Effector memory CD8-positive, alpha-beta T cell (primary cell): ENCODE measurements around the gene FGF16.
"Not testable (repeated sequence)": the region's sequence is repeated elsewhere in the genome, so short reads cannot be mapped to it uniquely, and the experiment has no call there.

Experiments used
- ATAC-seq: fragments of 150-1000 bp; cut with Tn5 transposase; replicated peaks from 2 replicates; pipeline ENCODE4 v1.10.0; 2021; ENCODE audit warnings: mild to moderate bottlenecking, moderate library complexity
- DNase-seq, 3 experiments: peaks; one replicate each; pipeline ENCODE4 v3.0.0; 2021
- H3K27ac Mint-ChIP-seq, 2 donors: one replicate each; pipeline ENCODE4 v1.8.0; 2022; ENCODE audit warnings: mild to moderate bottlenecking in 2 of 2, mixed read lengths in 2 of 2, moderate library complexity in 2 of 2
- H3K27me3 Mint-ChIP-seq, 2 donors: one replicate each; pipeline ENCODE4 v1.8.0; 2022; ENCODE audit warnings: mixed read lengths in 2 of 2
- H3K36me3 Mint-ChIP-seq: one replicate; pipeline ENCODE4 v1.8.0; 2022; ENCODE audit warnings: mild to moderate bottlenecking, moderate library complexity, mixed read lengths; ENCODE audit not compliant: insufficient read depth
- H3K4me1 Mint-ChIP-seq, 2 donors: one replicate each; pipeline ENCODE4 v1.8.0; 2022; ENCODE audit warnings: low read depth in 2 of 2, mixed read lengths in 2 of 2
- H3K4me3 Mint-ChIP-seq, 2 donors: one replicate each; pipeline ENCODE4 v1.8.0; 2022; ENCODE audit warnings: mild to moderate bottlenecking in 2 of 2, mixed read lengths in 2 of 2, moderate library complexity in 2 of 2
- H3K9me3 Mint-ChIP-seq, 2 donors: one replicate each; pipeline ENCODE4 v1.8.0; 2022; ENCODE audit warnings: mixed read lengths in 2 of 2

The FGF16 gene

DNA sequence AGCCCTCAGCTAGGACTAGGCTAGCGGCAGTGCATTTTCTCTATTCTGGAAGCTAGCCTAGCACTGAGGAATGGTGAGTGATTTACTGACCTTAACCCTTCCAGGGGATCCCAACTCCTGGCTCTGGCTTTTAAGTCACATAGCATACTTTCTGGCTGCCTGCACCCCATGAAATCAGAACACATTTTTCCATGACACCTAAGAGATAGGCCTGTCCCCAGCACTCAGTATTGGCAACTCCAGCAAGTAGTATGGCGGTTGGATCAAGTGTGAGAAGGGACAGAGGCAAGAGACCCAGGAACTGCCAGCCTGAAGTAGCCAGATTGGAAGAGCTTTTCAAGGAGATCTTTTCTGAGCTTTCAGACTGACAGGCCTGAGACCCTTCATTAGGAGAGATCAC lies 8.2 kb downstream of the FGF16 start:
- no peaks in the 10 kb centered on the region for H3K27me3 Mint-ChIP-seq
- no peaks in the 10 kb centered on the region for H3K9me3 Mint-ChIP-seq
- DNase-seq (no peak), ATAC-seq (no peak)
- H3K4me1 Mint-ChIP-seq = no peaks in the 10 kb centered on the region
- no peak overlapping the region for H3K4me3 Mint-ChIP-seq
- no peaks in the 10 kb centered on the region for H3K36me3 Mint-ChIP-seq
- H3K27ac Mint-ChIP-seq = no peak overlapping the region

DNA sequence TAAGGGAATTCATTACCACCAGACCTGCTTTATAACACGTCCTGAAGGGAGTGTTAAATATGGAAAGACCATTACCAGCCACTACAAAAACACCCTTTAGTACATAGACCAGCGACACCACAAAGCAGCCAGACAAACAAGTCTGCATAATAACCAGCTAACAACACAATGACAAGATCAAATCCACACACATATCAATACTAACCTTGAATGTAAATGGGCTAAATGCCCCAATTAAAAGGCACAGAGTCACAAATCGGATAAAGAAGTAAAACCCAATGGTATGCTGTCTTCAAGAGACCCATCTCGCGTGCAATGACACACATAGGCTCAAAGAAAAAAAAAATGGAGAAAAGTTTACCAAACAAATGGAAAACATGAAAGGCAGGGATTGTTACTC lies 36.9 kb downstream of the FGF16 start:
- H3K4me1 Mint-ChIP-seq = no peaks in the 10 kb centered on the region
- peaks cover 5 to 11% of the 10 kb centered on the region in 2 donors for H3K9me3 Mint-ChIP-seq
- H3K27ac Mint-ChIP-seq = no peak overlapping the region
- DNase-seq (no peak), ATAC-seq (no peak)
- H3K4me3 Mint-ChIP-seq = no peak overlapping the region
- no peaks in the 10 kb centered on the region for H3K36me3 Mint-ChIP-seq
- H3K27me3 Mint-ChIP-seq = peaks cover 20 to 37% of the 10 kb centered on the region in 2 donors

DNA sequence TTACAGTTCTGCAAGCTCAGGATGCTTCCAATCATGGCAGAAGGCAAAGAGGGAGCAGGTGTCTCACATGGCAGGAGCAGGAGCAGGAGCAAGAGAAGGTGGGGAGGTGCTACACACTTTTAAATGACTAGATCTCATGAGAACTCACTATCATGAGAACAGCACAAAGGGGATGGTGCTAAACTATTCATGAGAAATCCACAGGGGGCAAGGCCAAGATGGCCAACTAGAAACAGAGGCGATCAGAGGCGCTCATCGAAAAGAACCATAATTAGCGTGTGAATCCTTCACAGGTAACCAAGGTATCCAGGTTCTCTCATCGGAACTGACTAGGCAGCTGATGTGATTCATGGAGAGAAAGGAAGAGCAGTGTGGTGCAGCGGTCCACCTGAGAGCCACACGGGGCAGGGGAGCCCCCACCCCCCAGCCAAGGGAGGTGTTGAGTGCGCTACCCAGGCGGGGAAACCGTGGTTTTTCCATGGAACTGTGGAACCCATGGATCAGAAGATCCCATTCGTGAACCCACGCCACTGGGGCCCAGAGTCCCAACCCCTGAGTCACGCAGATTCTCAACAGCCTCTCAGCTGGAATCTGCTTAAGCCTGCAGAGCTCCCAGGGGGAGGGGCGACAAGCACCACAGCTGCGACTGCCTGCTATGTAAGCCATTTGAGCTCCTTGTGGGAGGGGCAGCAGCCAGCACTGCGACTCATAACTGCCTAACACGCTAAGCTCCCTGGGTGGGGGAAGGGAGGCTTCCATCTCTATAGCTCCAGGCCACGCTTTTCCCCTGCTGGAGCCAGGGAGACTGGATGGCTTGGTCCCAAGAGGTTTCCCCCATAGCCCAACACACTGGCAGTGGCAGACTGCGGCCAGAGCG lies 46.7 kb downstream of the FGF16 start:
- no peak for DNase-seq

DNA sequence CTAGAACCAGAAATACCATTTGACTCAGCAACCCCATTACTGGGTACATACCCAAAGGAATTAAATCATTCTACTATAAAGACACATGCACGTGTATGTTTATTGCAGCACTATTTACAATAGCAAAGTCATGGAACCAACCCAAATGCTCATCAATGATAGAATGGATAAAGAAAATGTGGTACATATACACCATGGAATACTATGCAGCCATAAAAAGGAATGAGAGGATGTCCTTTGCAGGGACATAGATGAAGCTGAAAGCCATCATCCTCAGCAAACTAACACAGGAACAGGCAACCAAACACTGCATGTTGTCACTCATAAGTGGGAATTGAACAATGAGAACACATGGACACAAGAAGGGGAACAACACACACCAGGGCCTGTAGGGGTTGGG lies 53.0 kb downstream of the FGF16 start:
- H3K4me3 Mint-ChIP-seq, H3K9me3 Mint-ChIP-seq, H3K4me1 Mint-ChIP-seq, ATAC-seq, DNase-seq, H3K27ac Mint-ChIP-seq, H3K36me3 Mint-ChIP-seq, H3K27me3 Mint-ChIP-seq: not testable (repeated sequence)

More for the DNA sequence above, 46.7 kb downstream of the FGF16 start:
- Mint-ChIP-seq H3K9me3 (no peaks in the 10 kb centered on the region), H3K4me3 (no peak overlapping the region), H3K27ac (no peak overlapping the region), H3K27me3 (peaks cover 0 to 6% of the 10 kb centered on the region in 2 donors), H3K4me1 (no peaks in the 10 kb centered on the region), H3K36me3 (peaks cover 3% of the 10 kb centered on the region)
- no peak for ATAC-seq

DNA sequence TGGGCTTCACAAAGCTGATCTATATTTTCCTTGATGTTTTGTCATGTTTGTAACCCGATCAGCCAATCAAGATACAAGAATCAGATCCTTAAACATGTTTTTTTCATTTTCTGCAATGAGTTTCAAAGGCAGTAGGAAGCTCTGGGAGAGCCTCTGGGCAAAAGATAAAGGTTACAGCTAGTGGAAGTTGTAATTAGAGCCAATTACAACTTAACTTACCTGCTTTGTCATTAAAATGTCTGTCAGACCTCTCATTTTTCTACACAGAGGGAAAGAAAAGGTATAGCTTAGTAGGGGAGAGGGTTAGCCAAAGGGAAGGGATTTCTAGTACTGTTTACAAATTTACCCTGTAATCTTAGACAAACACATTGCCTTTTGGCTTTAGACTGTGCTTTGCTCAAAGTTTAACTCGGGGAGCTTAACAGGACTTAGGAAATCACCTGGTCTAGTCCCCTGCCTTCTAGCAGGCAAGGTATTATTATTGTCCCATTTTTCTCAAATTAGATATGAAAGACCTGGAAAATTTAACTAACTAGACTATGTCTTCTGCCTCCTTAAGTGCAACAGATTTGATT lies 55.8 kb downstream of the FGF16 start:
- Mint-ChIP-seq H3K27ac (peak overlapping the region; percentile 7 to 75), H3K4me3 (no peak overlapping the region), H3K9me3 (no peaks in the 10 kb centered on the region), H3K4me1 (peaks cover 0 to 3% of the 10 kb centered on the region in 2 donors), H3K36me3 (peaks cover 8% of the 10 kb centered on the region), H3K27me3 (no peaks in the 10 kb centered on the region)
- DNase-seq (no peak), ATAC-seq (no peak)

DNA sequence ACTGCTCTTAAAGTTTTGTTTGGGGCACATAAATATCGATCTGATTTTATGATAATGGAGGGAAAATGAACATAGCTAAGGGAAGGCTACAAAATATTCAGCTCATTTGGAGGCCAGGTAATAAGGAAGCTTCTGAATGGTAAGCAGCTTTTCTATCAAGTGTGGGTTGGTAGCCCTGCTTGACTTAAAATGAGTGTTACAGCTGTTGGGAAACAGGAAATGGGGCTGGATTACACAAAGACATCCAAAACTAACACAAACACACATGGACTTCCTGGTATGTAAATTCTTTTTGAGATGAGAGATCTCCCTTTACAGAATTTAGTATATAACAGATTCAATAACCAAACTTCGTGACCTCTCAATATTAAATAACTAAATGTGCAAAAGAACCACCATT lies 58.0 kb downstream of the FGF16 start:
- DNase-seq (no peak), ATAC-seq (no peak)
- Mint-ChIP-seq H3K4me3 (no peak overlapping the region), H3K36me3 (peaks cover 11% of the 10 kb centered on the region), H3K27ac (no peak overlapping the region), H3K27me3 (no peaks in the 10 kb centered on the region), H3K4me1 (peaks cover 0 to 3% of the 10 kb centered on the region in 2 donors), H3K9me3 (no peaks in the 10 kb centered on the region)
